BE2C (cell line): Measurements from ENCODE around the gene ARPC4.

Source experiments
- DNase-seq: peaks from one replicate; pipeline ENCODE4 v3.0.0-alpha.2; 2020
- H3K27me3 ChIP-seq: fragments of 250-450 bp; sonication (Bioruptor Pico); 2 replicates; pipeline ENCODE4 v1.5.1; 2020; ENCODE audit warnings: mild to moderate bottlenecking
- H3K36me3 ChIP-seq: fragments of 250-450 bp; sonication (Bioruptor Pico); 2 replicates; pipeline ENCODE4 v1.5.1; 2020; ENCODE audit warnings: mild to moderate bottlenecking
- H3K4me1 ChIP-seq: fragments of 250-450 bp; sonication (Bioruptor Pico); 2 replicates; pipeline ENCODE4 v1.5.1; 2020
- H3K4me3 ChIP-seq: 2 replicates; pipeline ENCODE4 v1.5.1; 2011; ENCODE audit warnings: low read depth, low read length
- H3K9me3 ChIP-seq: fragments of 250-450 bp; sonication (Bioruptor Pico); 2 replicates; pipeline ENCODE4 v1.5.1; 2020
- CTCF ChIP-seq: IDR thresholded peaks from 2 replicates; pipeline ENCODE4 v1.5.1; 2012; ENCODE audit warnings: mild to moderate bottlenecking, low read depth, low read length

The ARPC4 gene

DNA sequence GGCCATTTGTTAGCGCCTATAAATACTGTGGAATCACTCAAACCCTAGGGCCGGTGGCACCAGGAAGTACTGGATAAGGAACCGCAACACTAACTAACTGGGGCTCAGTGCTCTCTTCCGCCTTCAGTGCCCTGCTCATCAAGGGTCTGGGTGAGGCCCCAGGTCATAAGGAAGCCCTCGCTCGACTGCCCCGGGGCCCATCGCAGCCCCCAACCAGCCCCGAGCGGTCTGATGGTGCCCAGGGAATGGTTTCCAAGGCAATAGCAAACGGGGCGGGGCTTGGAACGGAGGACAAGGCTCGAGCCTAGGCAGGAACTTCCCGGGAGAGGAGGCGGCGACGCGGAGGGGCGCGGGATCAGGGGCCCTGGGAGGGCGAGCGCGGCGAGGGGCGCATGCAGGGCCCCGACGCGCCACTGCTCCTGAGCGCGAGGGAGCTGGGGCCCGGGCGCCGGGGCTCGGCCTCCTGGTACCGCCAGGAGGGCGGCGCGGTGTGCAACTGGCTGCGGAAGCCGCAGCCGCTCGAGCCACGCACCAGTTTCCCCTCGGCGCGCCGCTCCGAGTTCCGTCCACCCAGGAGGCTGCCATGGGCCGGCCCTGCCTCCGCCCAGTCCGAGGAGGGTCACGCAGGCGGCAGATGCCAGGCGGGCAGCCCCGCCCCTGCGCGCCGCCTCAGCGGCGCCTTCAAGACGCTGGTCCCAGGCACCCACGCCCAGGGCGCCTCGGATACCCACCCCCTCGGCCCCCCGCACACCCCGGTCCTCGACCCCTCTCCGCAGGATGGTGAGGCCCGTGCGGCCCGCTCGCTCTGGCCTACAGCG, 16.9 kb downstream of the ARPC4 start, which contains the start of gene TTLL3:
TSS of gene TTLL3 (plus strand) at position 648 of the 818 bp plus-strand sequence. CDS start 400 bp downstream, outside the sequence.
- Histone ChIP-seq H3K36me3 (peaks cover 2% of the 10 kb centered on the region), H3K4me3 (peak within 1 kb of the TSS; percentile 56), H3K27me3 (no peaks in the 10 kb centered on the region), H3K4me1 (no peaks in the 10 kb centered on the region), H3K9me3 (no peaks in the 10 kb centered on the region)
- peak; percentile 70 for DNase-seq
- TF ChIP-seq CTCF: no peak

- TF ChIP-seq CTCF: no peak
- Histone ChIP-seq H3K9me3 (no peaks in the 10 kb centered on the region), H3K4me3 (peak overlapping the region; percentile 56), H3K36me3 (no peaks in the 10 kb centered on the region), H3K27me3 (no peaks in the 10 kb centered on the region), H3K4me1 (no peaks in the 10 kb centered on the region)
- DNase-seq: no peak
Measured at GRCh38 chr3:9810433-9810770, 17.5 kb downstream of the ARPC4 start.

DNA sequence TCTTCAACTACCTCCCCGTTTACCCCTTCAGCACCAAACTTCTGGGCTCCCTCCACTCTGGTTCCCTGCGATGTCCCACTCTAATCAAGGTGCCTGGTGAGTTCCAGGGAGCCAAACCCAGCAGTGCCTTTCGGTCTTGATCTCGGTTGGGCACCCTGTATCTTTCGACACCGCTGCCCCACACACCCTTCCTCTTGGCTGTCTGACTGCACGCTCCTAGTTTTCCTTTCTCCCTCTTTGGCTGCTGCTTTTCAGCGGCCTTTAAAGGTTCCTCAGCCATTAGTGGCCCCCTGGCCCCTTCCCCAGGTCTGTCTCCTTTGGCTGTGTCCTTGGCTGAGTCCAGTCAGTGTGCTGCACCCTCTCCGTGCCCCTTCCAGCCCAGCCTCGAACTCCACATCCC, 18.0 kb downstream of the ARPC4 start:
- H3K4me3 ChIP-seq: no peak overlapping the region
- DNase-seq: no peak

DNA sequence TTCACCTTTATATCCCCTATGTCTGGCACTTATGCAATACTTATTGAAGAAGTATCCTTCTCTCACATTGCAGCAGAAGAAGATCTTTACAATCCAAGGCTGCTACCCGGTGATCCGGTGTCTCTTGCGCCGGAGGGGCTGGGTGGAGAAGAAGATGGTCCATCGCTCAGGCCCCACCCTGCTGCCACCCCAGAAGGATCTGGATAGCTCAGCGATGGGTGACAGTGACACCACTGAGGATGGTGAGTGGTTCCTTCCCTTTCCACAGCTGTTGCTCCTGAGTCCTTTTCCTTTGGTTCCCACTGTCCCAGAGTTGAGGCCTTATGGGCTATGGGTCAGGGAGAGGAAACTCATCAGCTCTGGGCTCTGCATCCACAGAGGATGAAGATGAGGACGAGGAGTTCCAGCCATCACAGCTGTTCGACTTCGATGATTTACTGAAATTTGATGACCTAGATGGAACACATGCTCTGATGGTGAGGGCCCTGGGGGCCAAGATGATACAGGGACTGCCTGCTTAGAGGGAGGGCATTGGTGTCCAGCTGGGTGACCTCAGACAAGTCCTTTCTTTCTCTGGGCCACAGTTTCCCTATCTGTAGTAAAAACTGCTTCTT, 20.1 kb downstream of the ARPC4 start:
- no peaks in the 10 kb centered on the region for H3K9me3 ChIP-seq
- no peaks in the 10 kb centered on the region for H3K36me3 ChIP-seq
- DNase-seq: no peak
- no peaks in the 10 kb centered on the region for H3K4me1 ChIP-seq
- no peaks in the 10 kb centered on the region for H3K27me3 ChIP-seq
- no peak for TF ChIP-seq CTCF
- H3K4me3 ChIP-seq: no peak overlapping the region

More for the DNA sequence above, 18.0 kb downstream of the ARPC4 start:
- no peaks in the 10 kb centered on the region for H3K27me3 ChIP-seq
- no peaks in the 10 kb centered on the region for H3K36me3 ChIP-seq
- no peaks in the 10 kb centered on the region for H3K4me1 ChIP-seq
- TF ChIP-seq CTCF: no peak
- H3K9me3 ChIP-seq: no peaks in the 10 kb centered on the region

- Histone ChIP-seq H3K4me3 (no peak overlapping the region), H3K9me3 (no peaks in the 10 kb centered on the region), H3K4me1 (no peaks in the 10 kb centered on the region), H3K27me3 (no peaks in the 10 kb centered on the region), H3K36me3 (no peaks in the 10 kb centered on the region)
- DNase-seq: no peak
- no peak for TF ChIP-seq CTCF
Measured at GRCh38 chr3:9815986-9816385, 23.1 kb downstream of the ARPC4 start.

DNA sequence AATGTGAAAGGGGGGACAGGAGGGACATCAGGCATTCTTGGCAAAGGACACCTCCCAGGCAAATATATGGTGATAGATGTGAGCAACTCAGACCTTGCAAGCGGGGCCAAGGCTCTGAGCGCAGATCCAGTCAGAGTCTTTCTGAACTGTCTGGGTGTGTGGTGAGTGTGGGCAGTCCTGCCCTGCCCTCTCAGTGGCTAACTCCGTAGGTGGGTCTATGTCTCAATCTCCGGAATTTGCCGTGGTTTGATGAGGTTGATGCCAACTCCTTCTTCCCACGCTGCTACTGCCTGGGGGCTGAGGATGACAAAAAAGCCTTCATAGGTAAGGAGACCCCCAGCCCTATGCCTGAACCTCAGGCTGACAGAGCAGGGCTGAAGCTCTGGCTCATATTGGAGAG, 24.6 kb downstream of the ARPC4 start:
- no peaks in the 10 kb centered on the region for H3K4me1 ChIP-seq
- TF ChIP-seq CTCF: no peak
- H3K36me3 ChIP-seq: no peaks in the 10 kb centered on the region
- no peak for DNase-seq
- no peaks in the 10 kb centered on the region for H3K27me3 ChIP-seq
- no peaks in the 10 kb centered on the region for H3K9me3 ChIP-seq
- no peak overlapping the region for H3K4me3 ChIP-seq
